Uterus (tissue), 4 donors: ENCODE measurements around the gene RGS2. TPM values are rescaled to one million over a fixed set of nuclear protein-coding genes. Genes with fewer than 3 reads are reported as not detected.

Experiments used
- DNase-seq, 2 donors: peaks; one replicate each; pipeline ENCODE4 v3.0.0-alpha.2; 2019 to 2020
- H3K27ac ChIP-seq, 2 donors: fragments of 200-600 bp; sonication (generic); 1 replicate in 1 of 2; 2 replicates in 1 of 2; pipeline ENCODE4 v1.5.1; 2016 to 2018
- H3K27me3 ChIP-seq, 2 donors: fragments of 200-600 bp; sonication (generic); one replicate each; pipeline ENCODE4 v1.5.1; 2018 to 2019; ENCODE audit warnings: control low read depth in 1 of 2
- H3K36me3 ChIP-seq, 2 donors: fragments of 200-600 bp; sonication (generic); one replicate each; pipeline ENCODE4 v1.5.1; 2019; ENCODE audit warnings: control low read depth in 1 of 2
- H3K4me1 ChIP-seq, 2 donors: fragments of 200-600 bp; sonication (generic); one replicate each; pipeline ENCODE4 v1.5.1; 2018 to 2019; ENCODE audit warnings: control low read depth in 1 of 2
- H3K4me3 ChIP-seq, 2 donors: fragments of 200-600 bp; sonication (generic); 1 replicate in 1 of 2; 2 replicates in 1 of 2; pipeline ENCODE4 v1.5.1; 2018 to 2019; ENCODE audit warnings: mild to moderate bottlenecking in 1 of 2
- H3K9me3 ChIP-seq, 2 donors: fragments of 200-600 bp; sonication (generic); one replicate each; pipeline ENCODE4 v1.5.1; 2019; ENCODE audit warnings: control low read depth in 1 of 2
- CTCF ChIP-seq, 4 experiments: fragments of 200-600 bp in 2 of 4; fragments of 450-650 bp in 2 of 4; sonication (generic) in 2 of 4; IDR thresholded peaks; one replicate each; pipeline ENCODE4 v1.5.1; 2016 to 2019; ENCODE audit warnings: antibody characterized with exemption in 4 of 4, mild to moderate bottlenecking in 2 of 4, moderate library complexity in 1 of 4
- POLR2A ChIP-seq, 2 donors: fragments of 450-650 bp; IDR thresholded peaks; one replicate each; pipeline ENCODE4 v1.6.1; 2016; ENCODE audit warnings: antibody characterized with exemption in 2 of 2, mild to moderate bottlenecking in 1 of 2, moderate library complexity in 1 of 2
- intact Hi-C: fragments of 100-400 bp; cut with DNase I; formaldehyde crosslinking; loops from one replicate; pipeline ENCODE4 v1.15.1; 2023; ENCODE audit warnings: low total_unique reads
- total RNA-seq, 4 donors: library from RNA; depleted of rRNA in 3 of 4; stranded (reverse); fragments of >200 nt in 3 of 4; gene quantifications; one replicate each; pipeline versions ENCODE4 v1.1.0 to v1.2.4, GENCODE V29; 2014 to 2023
- donor health status: DM: yes; HTN: yes; CAD: no.

RGS2 gene
- total RNA-seq, 4 donors from 2014 or later = 103 to 164 (median 134) TPM

DNA sequence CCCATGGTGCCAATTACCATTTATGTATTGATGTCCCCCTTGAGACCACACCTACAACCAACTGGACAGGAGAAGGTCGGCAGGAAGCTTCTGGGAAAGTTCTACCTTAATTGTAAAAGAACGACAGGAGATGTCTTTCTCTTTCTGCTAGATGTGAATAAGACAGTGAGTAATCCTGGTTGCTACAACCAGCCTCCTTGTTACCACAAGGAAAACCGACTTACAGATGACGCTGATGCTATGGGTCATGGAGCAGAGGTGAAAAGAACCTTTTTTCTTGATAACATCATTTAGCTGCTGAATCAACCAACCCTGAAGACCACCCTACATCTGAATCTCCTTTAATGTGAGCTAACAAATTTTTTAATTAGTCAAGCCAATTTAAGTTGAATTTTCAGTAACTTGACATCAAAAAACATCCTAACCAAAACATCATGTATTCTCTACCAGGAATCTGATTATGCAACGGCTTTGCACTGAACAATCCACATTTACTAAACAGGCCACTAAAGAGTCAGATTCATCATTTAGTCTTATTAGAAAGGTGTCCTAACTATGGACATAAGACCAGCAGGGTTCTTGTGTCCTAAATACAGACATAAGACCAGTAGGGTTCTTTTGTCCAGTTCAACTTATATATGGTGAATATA lies 23.0 kb downstream of the RGS2 start:
- no peak overlapping the region for H3K4me3 ChIP-seq
- H3K27me3 ChIP-seq = no peaks in the 10 kb centered on the region
- TF ChIP-seq CTCF (IDR thresholded peaks at IDR 0.05) = no peak
- TF ChIP-seq POLR2A (IDR thresholded peaks at IDR 0.05) = no peak
- no peak for DNase-seq
- H3K27ac ChIP-seq = peak overlapping the region; percentile 69 to 85
- intact Hi-C loops = no loop called here
- H3K9me3 ChIP-seq = no peaks in the 10 kb centered on the region
- no peaks in the 10 kb centered on the region for H3K36me3 ChIP-seq
- no peaks in the 10 kb centered on the region for H3K4me1 ChIP-seq

DNA sequence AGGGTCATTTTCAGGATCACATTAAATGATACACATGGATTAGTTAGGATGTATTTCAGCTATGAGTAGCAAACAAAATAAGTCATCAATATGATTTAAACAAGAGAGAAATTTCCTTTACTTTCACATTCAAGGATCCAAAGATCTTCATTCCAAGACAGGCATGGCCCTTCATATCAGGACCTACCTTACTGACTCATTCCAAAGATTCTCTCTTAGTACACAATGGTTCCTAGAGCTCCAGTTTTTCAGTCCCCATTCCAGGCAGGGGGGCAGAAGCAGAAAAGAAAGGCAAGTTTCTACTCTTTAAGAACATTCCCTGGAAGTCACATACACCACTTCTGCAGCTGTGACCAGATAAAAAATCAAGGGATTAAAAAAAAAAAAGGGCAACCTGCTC lies 23.7 kb downstream of the RGS2 start:
- H3K27ac ChIP-seq = peak overlapping the region; percentile 69 to 85
- no peaks in the 10 kb centered on the region for H3K36me3 ChIP-seq
- no peaks in the 10 kb centered on the region for H3K9me3 ChIP-seq
- intact Hi-C loops = no loop called here
- DNase-seq = no peak
- H3K4me1 ChIP-seq = no peaks in the 10 kb centered on the region
- H3K27me3 ChIP-seq = no peaks in the 10 kb centered on the region
- TF ChIP-seq POLR2A (IDR thresholded peaks at IDR 0.05) (no peak), CTCF (IDR thresholded peaks at IDR 0.05) (no peak)
- H3K4me3 ChIP-seq = no peak overlapping the region

GRCh38 chr1:192835116-192835515 lies 26.3 kb downstream of the RGS2 start:
- Histone ChIP-seq H3K27me3 (no peaks in the 10 kb centered on the region), H3K36me3 (no peaks in the 10 kb centered on the region), H3K4me3 (no peak overlapping the region), H3K9me3 (no peaks in the 10 kb centered on the region), H3K4me1 (no peaks in the 10 kb centered on the region), H3K27ac (peak overlapping the region; percentile 69 to 85)
- no peak for DNase-seq
- TF ChIP-seq POLR2A (IDR thresholded peaks at IDR 0.05) (no peak), CTCF (IDR thresholded peaks at IDR 0.05) (no peak)
- intact Hi-C loops = no loop called here

DNA sequence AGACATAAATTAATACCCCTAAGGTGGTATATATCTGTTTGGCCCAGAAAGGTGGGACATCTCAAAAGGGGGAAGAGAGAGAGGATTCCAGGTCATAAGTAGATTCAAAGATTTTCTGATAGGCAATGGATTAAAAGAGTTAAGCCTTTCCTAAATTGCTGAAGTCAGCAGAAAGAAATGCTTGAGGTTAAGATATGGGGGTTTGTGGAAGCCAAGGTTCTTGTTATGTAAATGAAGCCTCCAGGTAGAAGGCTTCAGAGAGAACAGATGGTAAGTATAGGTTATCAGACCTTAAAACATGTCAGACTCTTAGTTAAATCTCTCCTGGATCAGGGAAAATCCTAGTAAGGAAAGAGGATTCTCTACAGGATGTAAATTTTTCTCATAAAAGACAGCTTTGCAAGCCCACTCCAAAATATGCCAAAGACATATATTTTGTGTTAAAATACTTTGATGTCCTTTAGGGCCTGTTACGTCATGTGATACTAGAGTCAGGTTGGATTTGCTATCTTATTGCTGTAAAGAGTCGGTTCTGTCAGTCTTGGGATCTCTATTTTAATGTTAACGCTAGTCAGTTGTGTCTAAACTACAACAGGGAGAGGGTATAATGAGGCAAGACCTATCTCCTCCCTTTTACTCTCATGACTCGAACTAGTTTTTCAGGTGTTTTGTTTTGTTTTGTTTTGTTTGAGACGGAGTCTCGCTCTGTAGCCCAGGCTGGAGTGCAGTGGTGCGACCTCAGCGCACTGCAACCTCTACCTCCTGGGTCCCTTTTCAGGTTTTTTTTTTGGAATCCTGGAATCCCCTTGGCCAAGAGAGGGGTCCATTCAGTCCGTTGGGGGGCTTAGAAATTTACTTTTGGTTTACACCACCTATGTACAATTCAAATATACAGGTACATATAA lies 30.6 kb downstream of the RGS2 start:
- H3K36me3 ChIP-seq = no peaks in the 10 kb centered on the region
- no peaks in the 10 kb centered on the region for H3K9me3 ChIP-seq
- DNase-seq = no peak
- no peaks in the 10 kb centered on the region for H3K27me3 ChIP-seq
- no peaks in the 10 kb centered on the region for H3K4me1 ChIP-seq
- no peak overlapping the region for H3K27ac ChIP-seq
- H3K4me3 ChIP-seq = no peak overlapping the region
- intact Hi-C loops = no loop called here
- TF ChIP-seq POLR2A (IDR thresholded peaks at IDR 0.05) (no peak), CTCF (IDR thresholded peaks at IDR 0.05) (no peak)

GRCh38 chr1:192844360-192844759 lies 35.5 kb downstream of the RGS2 start:
- intact Hi-C loops = no loop called here
- DNase-seq = no peak
- Histone ChIP-seq H3K27me3 (no peaks in the 10 kb centered on the region), H3K4me1 (no peaks in the 10 kb centered on the region), H3K27ac (no peak overlapping the region), H3K9me3 (no peaks in the 10 kb centered on the region), H3K4me3 (no peak overlapping the region), H3K36me3 (no peaks in the 10 kb centered on the region)
- TF ChIP-seq POLR2A (IDR thresholded peaks at IDR 0.05) (no peak), CTCF (IDR thresholded peaks at IDR 0.05) (no peak)
